B cell (primary cell): ENCODE data around the gene DSCAML1.

Source experiments
- CTCF ChIP-seq: fragments of 200-600 bp; IDR thresholded peaks from one replicate; pipeline ENCODE4 v1.8.0; 2022; ENCODE audit warnings: antibody characterized with exemption, mild to moderate bottlenecking
- EZH2 ChIP-seq: IDR thresholded peaks from 2 replicates; pipeline ENCODE4 v1.6.1; 2012; ENCODE audit warnings: borderline replicate concordance, low read depth, mild to moderate bottlenecking, moderate library complexity, low read length; ENCODE audit not compliant: insufficient read depth, poor library complexity, severe bottlenecking

- no peak for TF ChIP-seq EZH2
- TF ChIP-seq CTCF, result no peak
These were observed 150.6 kb downstream of the DSCAML1 start for GRCh38 chr11:117646411-117646810.
